Activated CD8-positive, alpha-beta memory T cell treated with anti-CD3 and anti-CD28 coated beads for 4 hours (primary cell): ENCODE results near the gene TTC19.

ENCODE experiments used
- DNase-seq, 2 donors: peaks; one replicate each; pipeline ENCODE4 v3.0.0-alpha.2; 2020; ENCODE audit warnings: low read depth in 2 of 2

TTC19 gene

DNA sequence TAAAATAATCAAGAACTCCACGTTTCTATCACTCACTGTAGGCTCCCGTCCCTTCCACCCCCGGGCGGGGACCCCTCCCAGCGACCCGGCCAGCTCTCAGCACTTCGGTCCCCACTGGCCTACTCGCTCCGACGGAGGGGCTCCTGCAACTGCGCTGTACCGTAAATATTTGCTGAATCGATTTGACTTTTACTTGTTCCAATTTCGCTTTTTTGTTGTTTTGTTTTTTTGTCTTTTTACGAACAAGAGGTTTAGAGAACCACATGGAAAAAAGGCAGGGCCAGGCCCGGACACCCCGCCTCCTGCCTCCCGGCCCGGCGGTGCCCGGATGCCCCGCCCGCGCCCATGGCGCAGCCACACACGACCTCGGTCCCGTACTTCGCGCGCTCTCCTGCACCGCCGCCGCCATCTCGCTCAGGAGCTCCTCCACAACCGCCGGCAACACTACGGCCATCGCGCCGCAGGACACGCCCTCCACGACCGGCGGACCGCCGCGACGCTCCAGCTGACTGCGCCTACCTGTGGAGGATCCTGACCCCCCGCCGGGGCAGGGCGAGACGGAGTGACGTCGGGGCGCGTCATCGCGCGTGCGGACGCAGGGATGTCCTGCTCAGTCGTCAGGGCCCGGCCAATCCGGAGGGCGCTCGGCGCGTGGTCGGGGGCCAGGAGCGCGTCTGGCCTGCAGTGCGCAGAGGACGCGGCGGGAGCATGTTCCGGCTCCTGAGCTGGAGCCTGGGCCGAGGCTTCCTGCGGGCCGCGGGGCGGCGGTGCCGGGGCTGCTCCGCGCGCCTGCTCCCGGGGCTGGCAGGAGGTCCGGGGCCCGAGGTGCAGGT is at the start of gene TTC19, which contains the start of gene ZSWIM7:
Gene TTC19, plus strand, starts transcription at position 684 of the 833 bp plus-strand sequence. Its CDS starts 25 bp downstream, at position 709.
Gene ZSWIM7, minus strand, starts transcription at position 564 of the 833 bp plus-strand sequence. Its CDS starts 110 bp downstream, at position 454.
- peak; percentile 83 to 86 for DNase-seq

DNA sequence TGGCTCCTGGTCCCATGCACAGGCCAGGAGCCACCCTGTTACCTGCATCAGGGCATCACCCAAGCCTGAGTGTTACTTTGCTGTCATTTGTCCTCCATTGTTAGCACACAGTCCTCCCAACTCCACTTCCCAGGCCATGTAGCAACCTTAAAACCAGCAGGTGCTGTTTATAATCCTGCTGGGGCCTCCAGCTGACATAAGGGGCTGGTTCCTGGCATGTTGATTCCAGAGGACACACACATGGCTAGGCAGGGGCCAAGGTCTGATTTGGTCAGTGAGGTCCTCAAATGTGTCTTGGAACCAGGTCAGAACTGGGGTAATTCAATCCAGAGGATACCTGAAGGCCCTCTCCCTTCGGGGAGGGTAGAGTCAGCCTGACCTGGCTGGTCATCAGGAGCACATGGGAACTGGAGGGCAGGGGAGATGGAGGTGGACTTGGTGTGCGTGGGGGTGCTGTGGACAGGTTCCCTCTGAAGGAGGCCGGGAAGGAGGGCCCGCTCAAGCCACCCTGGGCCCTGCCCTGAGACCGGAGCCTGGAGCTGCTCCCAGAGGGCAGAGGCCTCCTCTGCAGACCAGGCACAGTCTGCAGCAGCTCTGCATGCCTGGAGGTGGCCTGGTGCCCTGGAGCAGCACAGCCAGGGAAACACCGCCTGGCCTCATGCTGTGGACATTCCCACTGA is 48.1 kb upstream of the TTC19 start:
- no peak for DNase-seq

- no peak for DNase-seq
Observed at GRCh38 chr17:15952048-15952532, 47.5 kb upstream of the TTC19 start.

- DNase-seq: no peak
Observed at GRCh38 chr17:15952916-15953790, 46.5 kb upstream of the TTC19 start.

DNA sequence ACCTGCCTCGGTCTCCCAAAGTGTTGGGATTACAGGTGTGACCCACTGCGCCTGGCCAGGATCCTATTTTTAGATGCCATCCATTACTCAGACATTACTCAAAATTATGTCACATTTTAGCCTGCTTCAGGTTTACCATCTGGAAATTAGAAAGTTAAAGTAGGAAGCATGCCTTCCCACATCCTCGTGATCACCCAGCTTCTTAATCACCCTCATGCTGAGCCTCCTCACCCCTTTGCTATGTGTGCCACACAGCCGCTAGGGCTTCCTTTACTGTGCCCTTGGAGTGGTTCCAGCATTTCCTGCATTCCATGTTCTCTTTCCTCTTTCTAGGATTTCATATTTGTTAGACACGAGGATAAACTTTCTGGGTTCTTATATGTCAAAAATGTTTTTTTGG is 45.4 kb upstream of the TTC19 start:
- DNase-seq: no peak

- DNase-seq: no peak
Observed at GRCh38 chr17:15955793-15956541, 43.7 kb upstream of the TTC19 start.

GRCh38 chr17:15957206-15957605 is 42.4 kb upstream of the TTC19 start:
- DNase-seq: no peak

GRCh38 chr17:15957608-15958307 is 41.9 kb upstream of the TTC19 start:
- no peak for DNase-seq

- DNase-seq: no peak
Observed at GRCh38 chr17:15958484-15958854, 41.2 kb upstream of the TTC19 start.

- DNase-seq: no peak
Observed at GRCh38 chr17:15963670-15964110, 35.9 kb upstream of the TTC19 start.

DNA sequence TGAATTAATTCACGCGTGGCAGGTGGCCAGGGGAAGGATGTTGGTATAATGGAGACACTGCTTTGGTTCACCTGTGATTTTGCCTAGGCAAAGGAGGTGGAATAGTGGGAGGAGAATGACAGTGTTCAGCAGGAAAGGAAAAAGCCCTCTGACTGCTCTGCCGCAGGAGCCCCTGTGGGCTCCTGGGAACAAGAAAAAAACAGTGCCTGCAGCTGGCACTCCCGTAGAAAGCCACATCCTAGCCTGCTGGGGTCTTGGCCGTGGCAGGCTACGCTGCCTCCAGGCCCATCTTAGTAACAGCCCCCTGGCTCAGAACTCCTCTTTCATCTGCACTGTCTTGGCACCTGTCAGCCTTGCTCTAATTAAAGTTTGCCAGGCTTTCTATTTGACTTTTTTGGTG is 34.1 kb upstream of the TTC19 start:
- DNase-seq: no peak

DNA sequence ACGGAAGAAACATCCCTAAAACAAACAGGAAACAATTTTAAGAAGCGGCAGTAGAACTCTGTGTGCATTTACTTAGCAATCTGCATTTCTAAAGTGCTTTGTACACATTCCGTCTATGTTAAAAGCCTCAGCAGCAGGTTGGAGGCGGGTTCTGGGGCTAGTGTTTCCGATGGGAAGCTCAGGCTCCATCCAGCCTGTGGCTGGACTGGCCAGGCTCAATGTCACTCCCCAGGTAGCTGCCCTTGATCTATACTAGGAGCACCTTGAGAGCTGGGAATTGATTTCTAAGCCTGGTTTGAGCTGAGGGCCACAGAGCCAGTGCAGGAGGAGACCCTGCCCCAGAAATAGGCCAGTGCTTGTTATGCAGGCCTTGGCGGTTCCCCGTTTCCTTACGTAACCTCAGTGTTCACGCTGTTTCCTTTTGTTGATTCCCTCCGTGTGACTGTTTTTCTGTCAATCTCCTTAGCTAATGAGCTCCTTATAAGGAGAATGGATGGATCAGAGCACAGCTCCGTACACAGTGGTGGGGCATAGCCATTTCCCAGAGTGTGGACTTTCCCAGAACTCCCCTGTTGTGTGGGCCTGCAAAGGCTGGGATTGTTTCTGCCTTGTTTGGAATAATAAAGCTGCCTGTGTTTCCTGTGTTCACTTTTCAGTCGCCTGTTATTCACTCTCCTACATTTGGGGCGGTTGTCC is 33.3 kb upstream of the TTC19 start:
- DNase-seq: no peak

- DNase-seq: no peak
Observed at GRCh38 chr17:15966879-15967248, 32.8 kb upstream of the TTC19 start.

GRCh38 chr17:15967706-15968399 is 31.8 kb upstream of the TTC19 start:
- DNase-seq: no peak

DNA sequence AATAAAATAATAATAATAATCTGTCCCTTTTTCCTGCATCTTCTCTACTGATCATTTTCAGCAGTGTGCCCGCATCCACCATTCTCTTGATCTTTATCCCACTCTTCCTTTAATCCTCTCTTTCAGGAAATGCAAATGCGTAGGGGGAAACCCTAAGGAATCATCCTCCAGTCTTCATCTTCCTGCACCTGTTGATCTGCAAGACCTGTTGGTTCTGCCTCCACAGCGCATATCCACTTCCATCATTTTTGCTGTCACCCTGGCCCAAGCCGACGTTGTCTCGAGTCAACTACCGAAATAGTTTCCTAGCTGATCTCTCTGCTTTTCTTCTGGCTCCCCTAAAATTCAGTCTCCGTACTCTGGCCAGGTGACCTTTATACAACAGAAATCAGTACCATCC is 30.2 kb upstream of the TTC19 start:
- DNase-seq: no peak

DNA sequence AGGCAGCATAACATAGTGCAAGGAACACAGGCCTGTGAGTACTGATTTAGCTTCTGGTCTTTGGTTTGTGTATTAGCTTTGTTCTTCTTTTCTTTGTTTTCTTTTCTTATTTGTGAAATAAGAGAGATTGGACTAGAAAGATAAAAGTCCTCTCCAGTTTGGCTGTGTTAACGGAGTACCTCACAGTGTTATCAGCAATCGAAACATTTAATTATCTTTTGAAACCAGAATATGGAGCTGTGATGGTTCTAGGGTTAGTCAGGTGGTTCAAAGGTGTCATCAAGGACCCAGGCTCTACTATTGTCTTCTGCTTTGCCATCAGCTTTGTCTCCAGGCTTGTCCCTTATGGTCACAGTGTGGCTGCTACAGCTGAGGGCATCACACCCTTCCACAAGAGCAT is 29.1 kb upstream of the TTC19 start:
- DNase-seq: no peak

DNA sequence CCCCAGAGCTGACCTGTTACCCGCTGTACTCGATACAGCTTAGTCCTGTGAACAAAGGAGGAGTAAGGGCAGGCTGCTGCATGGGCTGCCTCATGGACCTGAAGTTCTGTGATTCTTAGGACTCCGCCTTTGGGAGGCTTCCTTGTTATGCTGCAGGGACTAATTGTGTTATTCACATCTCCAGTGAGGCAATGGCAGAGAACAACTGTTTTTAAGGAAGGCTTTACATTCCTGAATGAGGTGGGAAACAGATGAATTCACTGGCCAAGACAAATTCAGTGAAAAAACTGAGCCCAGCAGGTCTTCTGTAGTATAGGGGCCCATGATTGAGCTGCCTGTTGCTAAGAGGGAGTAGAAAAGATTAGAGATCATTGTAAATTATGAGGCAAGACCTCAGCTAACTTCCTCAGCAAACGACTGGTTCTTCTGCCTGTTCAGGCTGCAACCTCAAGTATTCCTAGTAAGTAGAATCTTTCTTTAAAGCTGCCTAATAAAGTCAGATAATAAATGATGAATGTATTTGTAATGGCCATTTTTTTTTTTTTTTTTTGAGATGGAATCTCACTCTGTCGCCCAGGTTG is 28.4 kb upstream of the TTC19 start:
- no peak for DNase-seq

DNA sequence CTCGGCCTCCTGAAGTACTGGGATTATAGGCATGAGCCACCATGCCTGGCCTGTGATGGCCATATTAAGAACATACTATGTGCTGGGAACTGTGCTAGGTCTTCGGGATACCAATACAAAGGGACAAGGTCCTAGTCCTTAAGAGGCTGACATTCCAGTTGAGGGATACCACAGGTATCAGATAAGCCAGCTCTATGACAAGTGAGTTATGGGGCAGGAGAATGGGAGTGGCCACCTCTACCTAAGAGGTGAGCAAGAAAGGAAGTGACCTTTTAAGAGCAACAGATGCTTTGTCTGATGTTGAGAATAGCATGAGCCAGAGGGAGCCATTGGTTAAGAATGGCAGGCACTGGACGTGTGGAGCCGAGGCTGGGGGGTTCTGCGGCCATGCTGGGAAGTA is 27.7 kb upstream of the TTC19 start:
- no peak for DNase-seq

DNA sequence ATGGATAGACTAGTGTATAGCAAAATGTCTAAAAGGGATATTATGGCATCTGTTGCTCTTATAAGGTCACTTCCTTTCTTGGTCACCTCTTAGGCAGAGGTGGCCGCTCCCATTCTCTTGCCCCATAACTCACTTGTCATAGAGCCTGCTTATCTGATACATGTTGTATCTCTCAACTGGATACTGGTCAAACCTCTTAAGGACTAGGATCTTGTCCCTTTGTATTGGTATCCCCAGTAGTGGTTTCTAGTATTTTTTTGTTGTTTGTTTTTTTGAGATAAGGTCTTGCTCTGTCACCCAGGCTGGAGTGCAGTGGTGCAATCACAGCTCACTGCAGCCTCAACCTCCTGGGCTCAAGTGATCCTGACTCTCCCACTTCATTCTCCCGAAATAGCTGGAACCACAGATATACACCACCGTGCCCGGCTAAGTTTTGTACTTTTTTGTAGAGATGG is 27.1 kb upstream of the TTC19 start:
- no peak for DNase-seq
